H1 (cell line): ENCODE measurements around the gene NAA16. TPM values are rescaled to one million over a fixed set of nuclear protein-coding genes. Genes with fewer than 3 reads are reported as not detected.

Experiments used
- CTCF ChIA-PET: fragments of 300-600 bp; sonication (Branson Sonifier 250); formaldehyde crosslinking; loops from one replicate; lab custom pipeline; 2021; ENCODE audit not compliant: partially characterized antibody; lab: Charles Lee
- POLR2A ChIA-PET: fragments of 300-600 bp; sonication (Branson Sonifier 250); formaldehyde crosslinking; loops from one replicate; lab custom pipeline; 2021; ENCODE audit warnings: inconsistent platforms; ENCODE audit not compliant: partially characterized antibody; lab: Charles Lee
- DNase-seq, 2 experiments: peaks; one replicate each; pipeline versions ENCODE4 v3.0.0 to v3.0.0-alpha.2; 2010 to 2022; ENCODE audit warnings: low spot score in 2 of 2, low read depth in 1 of 2, mixed read lengths in 1 of 2
- FAIRE-seq: peaks from 2 replicates; lab custom pipeline; 2011; peaks lifted over from hg19 to GRCh38; lab: Jason Lieb, UNC
- H2AFZ ChIP-seq: 2 replicates; pipeline ENCODE4 v1.8.1; 2012; ENCODE audit warnings: low read length, inconsistent platforms
- H2AK5ac ChIP-seq: 2 replicates; pipeline ENCODE4 v1.6.1; 2013; ENCODE audit warnings: low read depth, low read length
- H2BK120ac ChIP-seq: replicated peaks from 2 replicates; pipeline ENCODE3; 2013; ENCODE audit warnings: low read depth, low read length, inconsistent platforms
- H2BK12ac ChIP-seq: 2 replicates; pipeline ENCODE4 v1.6.1; 2013; ENCODE audit warnings: low read depth, low read length
- H2BK15ac ChIP-seq: 2 replicates; pipeline ENCODE4 v1.6.1; 2013; ENCODE audit warnings: low read length
- H2BK20ac ChIP-seq: 2 replicates; pipeline ENCODE4 v1.6.1; 2013; ENCODE audit warnings: low read length
- H2BK5ac ChIP-seq: 2 replicates; pipeline ENCODE4 v1.6.1; 2013; ENCODE audit warnings: low read depth, low read length
- H3K14ac ChIP-seq: 2 replicates; pipeline ENCODE4 v1.6.1; 2013; ENCODE audit warnings: inconsistent platforms; ENCODE audit not compliant: insufficient read length
- H3K18ac ChIP-seq: 2 replicates; pipeline ENCODE4 v1.6.1; 2013; ENCODE audit warnings: low read length; ENCODE audit errors: extremely low read depth
- H3K23ac ChIP-seq: 2 replicates; pipeline ENCODE4 v1.6.1; 2013; ENCODE audit warnings: inconsistent platforms; ENCODE audit not compliant: insufficient read length
- H3K23me2 ChIP-seq: 2 replicates; pipeline ENCODE4 v1.6.1; 2013; ENCODE audit warnings: low read depth, low read length
- H3K27ac ChIP-seq: 2 replicates; pipeline ENCODE4 v1.6.1; 2011; ENCODE audit warnings: low read depth, low read length, inconsistent platforms
- H3K27me3 ChIP-seq, 4 experiments: replicated peaks in 1 of 4; 1 replicate in 1 of 4; 2 replicates in 3 of 4; pipeline versions ENCODE4 v1.6.1 to v1.8.1; 2011 to 2013; ENCODE audit warnings: low read length in 3 of 4, mild to moderate bottlenecking in 3 of 4, inconsistent platforms in 2 of 4, mixed read lengths in 2 of 4, moderate library complexity in 1 of 4; ENCODE audit not compliant: control insufficient read depth in 3 of 4, insufficient read depth in 3 of 4; ENCODE audit errors: extremely low read depth in 1 of 4
- H3K36me3 ChIP-seq, 4 experiments: 2 replicates each; pipeline versions ENCODE4 v1.6.1 to v1.8.1; 2011 to 2013; ENCODE audit warnings: mild to moderate bottlenecking in 4 of 4, low read length in 3 of 4, moderate library complexity in 2 of 4, control low read depth in 1 of 4, inconsistent platforms in 1 of 4; ENCODE audit not compliant: insufficient read depth in 4 of 4, control insufficient read depth in 2 of 4
- H3K4ac ChIP-seq: replicated peaks from 2 replicates; pipeline ENCODE3; 2013; ENCODE audit warnings: low read length, low read depth, mixed read lengths, inconsistent platforms; ENCODE audit not compliant: insufficient read length
- H3K4me1 ChIP-seq, 4 experiments: replicated peaks in 1 of 4; 1 replicate in 1 of 4; 2 replicates in 3 of 4; pipeline versions ENCODE4 v1.6.1 to v1.8.1; 2011 to 2013; ENCODE audit warnings: low read length in 3 of 4, inconsistent platforms in 2 of 4, mixed read lengths in 1 of 4; ENCODE audit not compliant: insufficient read depth in 4 of 4, control insufficient read depth in 3 of 4
- H3K4me2 ChIP-seq, 2 experiments: 2 replicates each; pipeline versions ENCODE4 v1.6.1 to v1.8.1; 2011 to 2013; ENCODE audit warnings: low read depth in 2 of 2, low read length in 2 of 2, control low read depth in 1 of 2, inconsistent platforms in 1 of 2, mild to moderate bottlenecking in 1 of 2; ENCODE audit not compliant: insufficient read depth in 1 of 2
- H3K4me3 ChIP-seq, 4 experiments: fragments of 200-600, 300-600 bp in 1 of 4; sonication (generic), shearing (Covaris generic), sonication (Bioruptor Twin) in 1 of 4; 2 replicates each; pipeline versions ENCODE4 v1.5.1 to v1.8.1; 2011 to 2016; ENCODE audit warnings: low read length in 4 of 4, low read depth in 3 of 4, control low read depth in 2 of 4, inconsistent platforms in 2 of 4, mild to moderate bottlenecking in 2 of 4, mixed read lengths in 1 of 4, moderate library complexity in 1 of 4; ENCODE audit not compliant: insufficient read depth in 2 of 4; ENCODE audit errors: extremely low read depth in 1 of 4
- H3K56ac ChIP-seq: replicated peaks from 2 replicates; pipeline ENCODE3; 2013; ENCODE audit warnings: low read depth, mild to moderate bottlenecking, mixed read lengths, low read length, inconsistent platforms; ENCODE audit not compliant: insufficient read length
- H3K79me1 ChIP-seq: 2 replicates; pipeline ENCODE4 v1.6.1; 2013; ENCODE audit warnings: low read depth, low read length, control low read depth
- H3K79me2 ChIP-seq, 2 experiments: 2 replicates each; pipeline versions ENCODE4 v1.6.1 to v1.8.1; 2012 to 2013; ENCODE audit warnings: low read length in 2 of 2, mild to moderate bottlenecking in 2 of 2, inconsistent platforms in 1 of 2; ENCODE audit not compliant: insufficient read depth in 2 of 2, control insufficient read depth in 1 of 2
- H3K9ac ChIP-seq, 4 experiments: replicated peaks in 1 of 4; 1 replicate in 1 of 4; 2 replicates in 3 of 4; pipeline versions ENCODE4 v1.6.1 to v1.8.1; 2011 to 2013; ENCODE audit warnings: low read depth in 3 of 4, low read length in 3 of 4, control low read depth in 2 of 4, mild to moderate bottlenecking in 2 of 4, moderate library complexity in 2 of 4, inconsistent platforms in 1 of 4; ENCODE audit errors: extremely low read depth in 1 of 4
- H3K9me3 ChIP-seq, 2 experiments: 2 replicates each; pipeline versions ENCODE4 v1.6.1 to v1.8.1; 2012 to 2013; ENCODE audit warnings: mild to moderate bottlenecking in 2 of 2, moderate library complexity in 2 of 2, control low read depth in 1 of 2, inconsistent platforms in 1 of 2, low read depth in 1 of 2, low read length in 1 of 2, mixed read lengths in 1 of 2; ENCODE audit not compliant: insufficient read depth in 2 of 2
- H4K20me1 ChIP-seq, 2 experiments: replicated peaks in 1 of 2; 2 replicates each; pipeline versions ENCODE3 to v1.8.1; 2011 to 2013; ENCODE audit warnings: inconsistent platforms in 2 of 2, low read length in 2 of 2, mild to moderate bottlenecking in 1 of 2; ENCODE audit not compliant: insufficient read depth in 2 of 2, control insufficient read depth in 1 of 2
- H4K5ac ChIP-seq: 2 replicates; pipeline ENCODE4 v1.6.1; 2013; ENCODE audit warnings: low read length, low read depth, mixed read lengths, inconsistent platforms; ENCODE audit not compliant: insufficient read length
- H4K8ac ChIP-seq: 2 replicates; pipeline ENCODE4 v1.8.0; 2013; ENCODE audit warnings: mild to moderate bottlenecking, moderate library complexity, low read length, inconsistent platforms; ENCODE audit not compliant: insufficient read depth; ENCODE audit errors: extremely low read depth
- H4K91ac ChIP-seq: replicated peaks from 2 replicates; pipeline ENCODE3; 2013; ENCODE audit warnings: low read length, mixed read lengths, inconsistent platforms; ENCODE audit not compliant: insufficient read length
- CBX5 ChIP-seq: fragments of 300-800, 300-1000 bp; sonication (generic); IDR thresholded peaks from 2 replicates; pipeline ENCODE4 v1.7.1; 2016; ENCODE audit warnings: antibody characterized with exemption, low read length, low read depth
- CTCF ChIP-seq, 3 experiments: IDR thresholded peaks; 1 replicate in 2 of 3; 2 replicates in 1 of 3; pipeline versions ENCODE4 v1.5.1 to v1.6.1; 2011; ENCODE audit warnings: low read length in 3 of 3, mild to moderate bottlenecking in 3 of 3, inconsistent platforms in 2 of 3, low read depth in 1 of 3, moderate library complexity in 1 of 3; ENCODE audit not compliant: insufficient read depth in 1 of 3; ENCODE audit errors: control extremely low read depth in 1 of 3
- EP300 ChIP-seq, 2 experiments: IDR thresholded peaks; 1 replicate in 1 of 2; 2 replicates in 1 of 2; pipeline ENCODE4 v1.6.1; 2011 to 2012; ENCODE audit warnings: low read depth in 2 of 2, low read length in 2 of 2, mild to moderate bottlenecking in 2 of 2, borderline replicate concordance in 1 of 2, inconsistent platforms in 1 of 2, moderate library complexity in 1 of 2
- FOSL1 ChIP-seq: IDR thresholded peaks from 2 replicates; pipeline ENCODE4 v1.6.1; 2011; ENCODE audit warnings: mild to moderate bottlenecking, low read depth, low read length, moderate library complexity; ENCODE audit not compliant: insufficient read depth
- KDM4A ChIP-seq: IDR thresholded peaks from one replicate; pipeline ENCODE4 v1.7.1; 2012; ENCODE audit warnings: low read depth, mild to moderate bottlenecking, moderate library complexity, low read length, inconsistent platforms; ENCODE audit not compliant: severe bottlenecking
- MAX ChIP-seq: IDR thresholded peaks from 2 replicates; pipeline ENCODE4 v1.6.1; 2012; ENCODE audit warnings: inconsistent platforms
- POU5F1 ChIP-seq: IDR thresholded peaks from 2 replicates; pipeline ENCODE4 v1.6.1; 2011; ENCODE audit warnings: low read depth, mild to moderate bottlenecking, low read length, moderate library complexity
- RBBP5 ChIP-seq: IDR thresholded peaks from 2 replicates; pipeline ENCODE4 v1.7.1; 2012; ENCODE audit warnings: low read depth, mild to moderate bottlenecking, inconsistent platforms, low read length, moderate library complexity, borderline replicate concordance
- SIX5 ChIP-seq: IDR thresholded peaks from 2 replicates; pipeline ENCODE4 v1.6.1; 2011; ENCODE audit warnings: mild to moderate bottlenecking, low read depth, low read length
- SP4 ChIP-seq: IDR thresholded peaks from 2 replicates; pipeline ENCODE4 v1.6.1; 2012; ENCODE audit warnings: low read length, inconsistent platforms
- SRF ChIP-seq: IDR thresholded peaks from 2 replicates; pipeline ENCODE4 v1.6.1; 2011; ENCODE audit warnings: mild to moderate bottlenecking, low read depth, low read length, moderate library complexity
- WGBS, 2 experiments: shearing (Covaris generic) in 1 of 2; methylation state at CpG; one replicate each; pipeline versions ENCODE4 v1.1.6 to v1.1.7; 2013 to 2015; ENCODE audit warnings: low lambda C conversion rate in 2 of 2, mixed read lengths in 2 of 2, inconsistent platforms in 1 of 2, low coverage in 1 of 2, missing lambda C conversion rate in 1 of 2; ENCODE audit not compliant: insufficient replicate concordance in 2 of 2, insufficient coverage in 1 of 2, insufficient read length in 1 of 2; ENCODE audit errors: extremely low coverage in 1 of 2, missing lambda C conversion rate in 1 of 2; 5-methylcytosine and 5-hydroxymethylcytosine counted together
- polyA plus RNA-seq, 7 experiments: library from polyadenylated mRNA; depleted of rRNA in 3 of 7; stranded (reverse) in 5 of 7; unstranded in 2 of 7; fragments of >200 nt in 5 of 7; fragments of 200-250 nt in 2 of 7; gene quantifications; 1 replicate in 5 of 7; 2 replicates in 1 of 7; 4 replicates in 1 of 7; pipeline versions ENCODE4 v1.2.1 to v1.2.3, GENCODE V29; 2011 to 2013; ENCODE audit warnings: missing spikeins in 2 of 7, mixed read lengths in 2 of 7
- total RNA-seq: library from RNA; stranded (reverse); fragmentation: NEBNext Ultra II Directional; extraction: Animal tissue kit (Norgen Biotek cat#: 25700); gene quantifications from 2 replicates; pipeline ENCODE4 v1.2.1, GENCODE V29; 2021

NAA16 gene
- total and polyA plus RNA-seq, 2 of the 8 experiments (the other 6 are each of a cell fraction or from before 2014, with no cell fraction given): 11.4 to 40.0 TPM

GRCh38 chr13:41286370-41286769 lies 24.7 kb upstream of the NAA16 start:
- Histone ChIP-seq H3K4ac (no peak overlapping the region), H3K9me3 (no peaks in the 10 kb centered on the region), H3K79me1 (no peaks in the 10 kb centered on the region), H2BK120ac (no peak overlapping the region), H3K36me3 (no peaks in the 10 kb centered on the region), H3K23me2 (no peaks in the 10 kb centered on the region), H2BK5ac (no peak overlapping the region), H4K8ac (no peak overlapping the region), H2AK5ac (no peak overlapping the region), H3K27ac (no peak overlapping the region), H2BK15ac (no peak overlapping the region), H3K56ac (no peak overlapping the region), H3K14ac (no peak overlapping the region), H2BK20ac (no peak overlapping the region), H3K23ac (no peak overlapping the region), H3K4me3 (no peak overlapping the region), H3K9ac (no peak overlapping the region), H4K91ac (no peak overlapping the region), H3K4me1 (peaks cover 0 to 2% (median 2%) of the 10 kb centered on the region in 4 experiments; a peak in 4 of 7 replicates), H4K20me1 (no peaks in the 10 kb centered on the region), H3K79me2 (no peaks in the 10 kb centered on the region), H3K18ac (no peak overlapping the region), H4K5ac (no peak overlapping the region), H3K4me2 (no peak overlapping the region), H2BK12ac (no peak overlapping the region), H2AFZ (no peak overlapping the region), H3K27me3 (no peaks in the 10 kb centered on the region)
- WGBS, 2 experiments: 90% methylated on average over 5 of the region's 5 CpGs; no CpG with 5 or more reads in 1 of the 2 experiments
- POLR2A ChIA-PET: interaction anchor here (1.3 to 1.4 kb wide), 3 partner anchors 9 to 28 kb away, joined by 3 to 5 read pairs (median 4); partner anchors contain the start of gene MTRF1
- CTCF ChIA-PET: interaction anchor here (1.0 to 1.1 kb wide), 2 partner anchors 10 to 112 kb away, joined by 3 read pairs; no protein-coding TSS in a partner anchor
- DNase-seq (no peak), FAIRE-seq (no peak)
- TF ChIP-seq CBX5 (no peak), SIX5 (no peak), SRF (no peak), KDM4A (no peak), MAX (no peak), CTCF (IDR thresholded peaks at IDR 0.05; ENCODE audit: control extremely low read depth in 1 of 3, insufficient read depth in 1 of 3, low read depth in 1 of 3, low read length in 3 of 3) (no peak), FOSL1 (no peak), EP300 (IDR thresholded peaks at IDR 0.05; ENCODE audit: borderline replicate concordance in 1 of 2, low read depth in 2 of 2, low read length in 2 of 2) (no peak), SP4 (no peak), POU5F1 (no peak), RBBP5 (no peak)
